Lower lobe of right lung (tissue), 2 donors: Measurements from ENCODE around the gene MAP7. TPM values are rescaled to one million over a fixed set of nuclear protein-coding genes. Genes with fewer than 3 reads are reported as not detected.

Experiments
- ATAC-seq, 2 donors: fragments of 200-7000 bp; cut with Tn5 transposase; one replicate each; pipeline ENCODE4 v1.9.1; 2020 to 2022; ENCODE audit warnings: mild to moderate bottlenecking in 2 of 2, moderate library complexity in 2 of 2
- DNase-seq: peaks from one replicate; pipeline ENCODE4 v3.0.0-alpha.2; 2020
- H3K27ac ChIP-seq: fragments of 200-600 bp; one replicate; pipeline ENCODE4 v1.8.0; 2022
- H3K27me3 ChIP-seq: fragments of 200-600 bp; one replicate; pipeline ENCODE4 v1.8.0; 2022; ENCODE audit warnings: low read depth
- H3K36me3 ChIP-seq: fragments of 200-600 bp; one replicate; pipeline ENCODE4 v1.8.0; 2022; ENCODE audit warnings: mild to moderate bottlenecking
- H3K4me1 ChIP-seq: fragments of 200-600 bp; one replicate; pipeline ENCODE4 v1.8.0; 2022
- H3K4me3 ChIP-seq: fragments of 200-600 bp; one replicate; pipeline ENCODE4 v1.8.0; 2022; ENCODE audit warnings: mild to moderate bottlenecking
- H3K9me3 ChIP-seq: fragments of 200-600 bp; one replicate; pipeline ENCODE4 v1.8.0; 2022
- intact Hi-C: fragments of 100-400 bp; cut with DNase I; formaldehyde crosslinking; loops from one replicate; pipeline ENCODE4 v1.11.0; 2022
- total RNA-seq: library from RNA; stranded (reverse); fragmentation: NEBNext Ultra II Directional; extraction: Animal tissue kit (Norgen Biotek cat#: 25700); gene quantifications from one replicate; pipeline ENCODE4 v1.2.1, GENCODE V29; 2021
- TF ChIP-seq, protein P1 (sequence below): fragments of 200-600 bp; IDR thresholded peaks from one replicate; pipeline ENCODE4 v1.8.0; 2022; ENCODE audit warnings: antibody characterized with exemption, mild to moderate bottlenecking
- donor health status: DM: no; HTN: yes; CAD: no; lungs with severe emphysema.

The MAP7 gene
- total RNA-seq, 1 donor from 2014 or later, result 18.3 TPM

DNA sequence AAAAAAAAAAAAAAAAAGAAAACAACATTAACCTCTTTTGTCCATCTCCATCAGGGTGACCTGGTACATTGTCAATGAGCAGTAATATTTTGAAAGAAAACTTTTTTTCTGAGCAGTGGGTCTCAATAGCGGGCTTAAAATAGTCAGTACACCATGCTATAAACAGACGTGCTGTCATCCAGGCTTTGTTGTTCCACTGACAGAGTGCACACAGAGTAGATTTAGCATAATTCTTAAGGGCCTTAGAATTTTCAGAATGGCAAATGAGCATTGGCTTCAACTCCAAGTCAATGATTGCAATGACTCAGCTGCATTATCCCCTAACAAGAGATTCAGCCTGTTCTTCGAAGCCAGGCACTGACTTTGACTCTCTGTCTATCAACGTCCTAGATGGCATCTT is 35.6 kb downstream of the MAP7 start:
- no peak overlapping the region for H3K27ac ChIP-seq
- intact Hi-C loops, result no loop called here
- ATAC-seq (no peak), DNase-seq (no peak)
- no peak overlapping the region for H3K4me3 ChIP-seq
- H3K36me3 ChIP-seq, result no peaks in the 10 kb centered on the region
- no peaks in the 10 kb centered on the region for H3K27me3 ChIP-seq
- H3K9me3 ChIP-seq, result no peaks in the 10 kb centered on the region
- no peaks in the 10 kb centered on the region for H3K4me1 ChIP-seq
- TF ChIP-seq, protein P1, sequence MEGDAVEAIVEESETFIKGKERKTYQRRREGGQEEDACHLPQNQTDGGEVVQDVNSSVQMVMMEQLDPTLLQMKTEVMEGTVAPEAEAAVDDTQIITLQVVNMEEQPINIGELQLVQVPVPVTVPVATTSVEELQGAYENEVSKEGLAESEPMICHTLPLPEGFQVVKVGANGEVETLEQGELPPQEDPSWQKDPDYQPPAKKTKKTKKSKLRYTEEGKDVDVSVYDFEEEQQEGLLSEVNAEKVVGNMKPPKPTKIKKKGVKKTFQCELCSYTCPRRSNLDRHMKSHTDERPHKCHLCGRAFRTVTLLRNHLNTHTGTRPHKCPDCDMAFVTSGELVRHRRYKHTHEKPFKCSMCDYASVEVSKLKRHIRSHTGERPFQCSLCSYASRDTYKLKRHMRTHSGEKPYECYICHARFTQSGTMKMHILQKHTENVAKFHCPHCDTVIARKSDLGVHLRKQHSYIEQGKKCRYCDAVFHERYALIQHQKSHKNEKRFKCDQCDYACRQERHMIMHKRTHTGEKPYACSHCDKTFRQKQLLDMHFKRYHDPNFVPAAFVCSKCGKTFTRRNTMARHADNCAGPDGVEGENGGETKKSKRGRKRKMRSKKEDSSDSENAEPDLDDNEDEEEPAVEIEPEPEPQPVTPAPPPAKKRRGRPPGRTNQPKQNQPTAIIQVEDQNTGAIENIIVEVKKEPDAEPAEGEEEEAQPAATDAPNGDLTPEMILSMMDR, result no peak

DNA sequence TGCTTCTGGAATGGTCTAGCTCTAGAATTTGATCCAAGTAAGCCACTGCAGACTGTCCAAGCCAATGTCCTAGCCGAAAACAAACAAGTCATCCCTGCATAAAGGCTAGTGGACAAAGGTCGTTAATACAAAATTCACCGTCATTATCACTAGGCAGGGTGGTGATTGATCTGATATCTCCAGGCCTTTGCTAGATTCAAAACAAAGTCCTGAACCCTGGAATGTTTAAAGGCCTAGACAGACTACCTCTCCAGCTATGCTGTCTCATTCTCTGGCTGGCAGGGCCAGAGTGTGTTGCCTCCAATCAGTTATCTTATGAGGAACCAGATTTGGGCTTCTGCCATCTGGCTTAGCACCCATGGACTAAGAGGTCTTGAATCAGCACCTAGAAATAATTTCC is 38.3 kb downstream of the MAP7 start:
- Histone ChIP-seq H3K9me3 (no peaks in the 10 kb centered on the region), H3K4me1 (no peaks in the 10 kb centered on the region), H3K4me3 (no peak overlapping the region), H3K27ac (no peak overlapping the region), H3K27me3 (no peaks in the 10 kb centered on the region), H3K36me3 (no peaks in the 10 kb centered on the region)
- intact Hi-C loops, result no loop called here
- ATAC-seq, result peak in 1 of 2 donors; percentile 57
- TF ChIP-seq, protein P1, result no peak
- DNase-seq, result no peak

DNA sequence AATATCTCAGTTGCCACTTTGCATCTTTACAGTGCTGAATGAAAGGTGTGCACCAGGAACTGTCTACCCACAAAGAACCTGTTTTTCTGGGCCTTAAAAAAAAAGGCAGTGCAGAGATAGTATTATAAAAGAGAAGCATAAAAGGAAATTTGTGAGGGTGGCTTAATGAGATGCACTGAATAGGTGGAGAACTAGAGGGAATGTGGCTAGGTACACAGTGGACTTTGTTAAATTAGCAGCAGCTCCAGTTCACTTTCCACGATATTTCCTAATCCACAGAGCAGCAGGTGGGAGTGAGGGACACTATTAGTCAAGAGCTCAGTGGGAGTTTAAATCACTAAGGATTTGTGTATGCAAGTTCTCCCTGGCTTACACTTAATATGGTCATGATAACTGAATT is 38.8 kb downstream of the MAP7 start:
- H3K9me3 ChIP-seq, result no peaks in the 10 kb centered on the region
- no peak overlapping the region for H3K27ac ChIP-seq
- DNase-seq (no peak), ATAC-seq (peak in 1 of 2 donors; percentile 19)
- H3K27me3 ChIP-seq, result no peaks in the 10 kb centered on the region
- no peak overlapping the region for H3K4me3 ChIP-seq
- H3K36me3 ChIP-seq, result no peaks in the 10 kb centered on the region
- intact Hi-C loops, result no loop called here
- TF ChIP-seq, protein P1, result no peak
- no peaks in the 10 kb centered on the region for H3K4me1 ChIP-seq

DNA sequence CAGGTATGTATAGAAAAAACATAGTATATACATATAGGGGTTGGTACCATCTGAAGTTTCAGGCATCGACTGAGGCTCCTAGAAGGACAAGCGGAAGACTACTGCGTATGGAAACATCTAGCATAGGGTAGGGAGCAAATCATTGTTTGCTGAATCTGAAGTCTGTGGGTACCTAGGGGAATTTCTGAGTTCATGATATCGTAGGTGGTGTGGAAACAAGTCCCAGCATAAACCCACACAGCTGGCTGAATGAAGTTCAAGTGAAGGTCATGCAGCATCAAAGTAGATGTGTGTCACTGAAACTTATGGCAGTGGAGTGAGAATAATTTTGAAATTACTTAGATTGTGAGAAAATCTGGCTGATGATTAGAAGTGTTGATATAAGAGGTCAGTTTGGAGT is 39.4 kb downstream of the MAP7 start:
- Histone ChIP-seq H3K36me3 (no peaks in the 10 kb centered on the region), H3K27ac (no peak overlapping the region), H3K27me3 (no peaks in the 10 kb centered on the region), H3K4me1 (no peaks in the 10 kb centered on the region), H3K9me3 (no peaks in the 10 kb centered on the region), H3K4me3 (no peak overlapping the region)
- TF ChIP-seq, protein P1, result no peak
- DNase-seq (no peak), ATAC-seq (no peak)
- intact Hi-C loops, result no loop called here

DNA sequence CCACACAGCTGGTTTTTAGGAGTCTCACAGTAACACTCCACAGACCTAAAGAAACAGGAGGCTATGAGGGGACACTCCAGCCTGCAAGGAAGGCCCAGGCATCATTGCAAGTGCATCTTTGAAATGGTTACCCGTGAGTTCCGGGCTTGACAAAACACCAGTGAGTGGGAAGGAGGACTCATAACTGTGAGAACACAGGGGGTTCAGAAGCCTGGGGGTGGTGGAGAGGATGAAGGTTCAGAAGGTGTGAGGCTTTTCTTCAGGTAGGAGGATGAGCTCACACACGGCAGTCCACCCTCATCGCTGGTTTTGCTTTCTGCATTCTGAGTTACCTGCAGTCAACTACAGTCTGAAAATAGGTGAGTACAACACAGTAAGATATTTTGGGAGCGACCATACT is 39.9 kb downstream of the MAP7 start:
- no peak for DNase-seq
- intact Hi-C loops, result no loop called here
- Histone ChIP-seq H3K27me3 (no peaks in the 10 kb centered on the region), H3K27ac (no peak overlapping the region), H3K9me3 (no peaks in the 10 kb centered on the region), H3K4me1 (no peaks in the 10 kb centered on the region), H3K4me3 (no peak overlapping the region), H3K36me3 (no peaks in the 10 kb centered on the region)
- TF ChIP-seq, protein P1, result no peak
- ATAC-seq, result no peak
